Activated naive CD8-positive, alpha-beta T cell treated with anti-CD3 and anti-CD28 coated beads, Interleukin-2, amount 50 U/mL, for 16 hours (primary cell): Measurements from ENCODE around the gene CMTM8.
"Not testable (repeated sequence)": the region's sequence is repeated elsewhere in the genome, so short reads cannot be mapped to it uniquely, and the experiment has no call there.

Experiments used
- DNase-seq: peaks from one replicate; pipeline ENCODE4 v3.0.0-alpha.2; 2020; ENCODE audit warnings: low read depth, low spot score

CMTM8 gene

DNA sequence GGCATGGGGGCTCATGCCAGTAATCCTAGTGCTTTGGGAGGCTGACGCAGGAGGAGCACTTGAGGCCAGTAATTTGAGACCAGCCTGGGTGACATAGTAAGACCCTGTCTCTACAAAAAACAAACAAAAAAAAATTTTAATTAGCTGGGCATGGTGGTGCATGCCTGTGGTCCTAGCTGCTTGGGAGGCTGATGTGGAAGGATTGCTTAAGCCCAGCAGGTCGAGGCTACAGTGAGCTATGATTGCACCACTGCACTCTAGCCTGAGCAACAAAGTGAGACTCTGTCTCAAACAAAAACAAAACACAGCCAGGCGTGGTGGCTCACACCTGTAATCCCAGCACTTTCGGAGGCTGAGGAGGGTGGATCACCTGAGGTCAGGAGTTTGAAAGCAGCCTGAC, 9.7 kb upstream of the CMTM8 start:
- not testable (repeated sequence) for DNase-seq

DNA sequence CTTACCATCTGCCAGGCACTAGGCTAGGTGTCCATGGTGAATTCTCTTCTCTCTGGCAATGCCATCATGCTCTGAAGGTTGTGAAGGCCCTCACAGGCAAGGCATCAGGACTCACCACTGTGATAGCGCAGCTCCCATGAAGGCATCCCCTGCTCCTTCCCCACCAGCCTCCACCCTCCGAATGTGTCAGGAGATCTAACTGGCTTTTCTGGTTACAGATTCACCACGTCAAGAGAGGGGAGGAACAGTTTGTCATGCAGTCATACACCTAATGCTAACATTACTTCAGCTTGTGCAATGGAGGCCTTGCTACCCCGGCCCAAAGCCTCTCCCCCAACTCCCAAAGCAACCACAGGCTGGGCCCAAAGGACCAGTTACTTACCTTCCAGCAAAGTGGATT, 8.9 kb upstream of the CMTM8 start:
- no peak for DNase-seq

DNA sequence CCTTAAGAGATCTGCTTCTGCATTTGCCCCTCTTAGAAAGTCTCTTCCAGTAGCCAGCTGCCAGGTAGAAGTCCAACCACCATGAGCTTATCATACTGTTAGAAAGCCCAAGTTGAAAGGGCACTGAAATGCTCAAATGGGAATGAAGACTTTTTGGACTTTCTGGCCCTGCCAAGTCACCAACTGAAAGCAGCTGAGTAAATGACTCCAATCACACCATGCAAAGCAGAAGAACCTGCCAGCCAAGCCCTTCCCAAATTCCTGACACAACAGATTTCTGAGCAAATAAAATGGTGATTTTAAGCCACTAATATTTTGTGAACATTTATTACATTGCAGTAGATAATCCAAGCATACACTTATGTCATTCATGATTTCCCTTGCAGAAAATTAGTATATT, 2.1 kb upstream of the CMTM8 start:
- no peak for DNase-seq

DNA sequence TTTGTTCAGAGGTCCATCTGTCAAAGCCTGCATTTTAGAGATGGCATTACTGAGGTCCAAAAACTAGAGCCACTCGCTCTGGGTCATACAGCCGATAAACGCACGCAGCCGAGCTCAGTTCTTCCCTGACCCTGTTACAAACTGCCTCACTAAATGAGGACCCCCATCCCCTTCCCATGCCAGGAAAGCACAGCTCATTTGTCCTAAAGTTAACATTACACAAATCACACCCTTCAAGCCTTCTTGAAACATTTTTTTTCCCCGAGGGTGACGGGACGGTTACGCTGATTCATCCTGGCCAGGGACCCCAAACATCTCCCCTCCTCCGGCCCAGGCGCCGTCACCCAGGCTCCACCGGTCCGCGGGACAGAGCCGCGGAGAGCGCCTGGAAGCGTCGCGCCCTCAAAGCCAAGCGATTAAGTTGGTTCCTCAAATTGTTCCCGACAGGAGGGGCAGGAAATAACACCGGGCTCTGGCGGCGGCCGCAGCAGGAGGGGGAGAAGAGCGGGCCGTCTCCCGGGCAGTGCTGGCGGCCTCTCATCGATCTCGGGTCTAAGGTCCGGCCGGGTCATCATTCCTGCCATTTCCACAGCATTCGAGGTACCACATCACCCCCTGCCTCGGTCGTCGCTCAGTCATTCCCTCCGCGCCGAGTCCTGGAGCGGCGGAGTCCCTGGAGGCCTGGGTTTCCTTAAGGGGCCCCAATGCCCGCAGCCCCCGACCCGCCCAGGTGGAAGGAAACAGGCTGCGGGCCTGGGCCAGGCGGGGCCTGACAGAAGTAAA, 619 bp upstream of the CMTM8 start:
- DNase-seq = no peak

DNA sequence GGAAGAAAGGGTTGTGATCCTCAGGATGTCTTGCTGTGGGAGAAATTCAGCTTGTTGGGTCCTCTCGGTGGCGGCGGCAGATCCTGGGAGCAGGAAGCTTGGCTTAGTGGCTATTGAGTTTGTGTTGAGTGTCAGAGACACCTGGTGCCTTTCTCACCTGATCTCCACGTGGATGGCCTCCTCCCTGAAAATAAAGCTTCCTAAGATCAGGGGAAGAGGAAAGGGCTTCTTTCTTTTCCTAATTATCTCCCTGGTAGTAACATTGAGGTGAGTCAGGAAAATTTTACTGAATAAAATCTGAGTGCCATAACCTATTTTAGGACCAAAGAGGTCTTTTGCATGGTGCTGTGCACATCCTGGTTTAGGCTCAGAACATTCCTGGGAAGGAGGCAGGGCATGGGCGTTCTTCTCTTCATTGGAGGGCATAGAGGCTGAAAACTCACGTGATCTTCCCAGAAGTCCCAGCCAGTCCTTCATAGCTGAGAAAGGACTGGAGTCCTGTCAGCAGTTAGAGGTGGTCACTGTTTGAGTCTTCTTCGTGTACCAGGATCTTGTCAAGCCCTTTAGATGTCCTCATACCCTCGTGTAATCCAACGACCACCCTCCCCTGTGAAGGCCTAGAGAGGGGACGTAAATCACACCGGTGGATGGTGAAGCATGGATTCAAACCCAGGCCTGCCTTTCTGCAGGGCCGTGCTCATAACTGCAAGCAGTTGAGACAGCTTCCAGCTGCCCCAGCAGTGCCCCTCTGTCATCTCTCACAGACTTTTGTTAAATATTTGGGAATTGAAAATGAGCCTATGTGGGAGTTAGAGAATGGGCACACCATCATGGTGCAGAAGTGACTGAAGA, 1.1 kb downstream of the CMTM8 start:
- DNase-seq = no peak

DNA sequence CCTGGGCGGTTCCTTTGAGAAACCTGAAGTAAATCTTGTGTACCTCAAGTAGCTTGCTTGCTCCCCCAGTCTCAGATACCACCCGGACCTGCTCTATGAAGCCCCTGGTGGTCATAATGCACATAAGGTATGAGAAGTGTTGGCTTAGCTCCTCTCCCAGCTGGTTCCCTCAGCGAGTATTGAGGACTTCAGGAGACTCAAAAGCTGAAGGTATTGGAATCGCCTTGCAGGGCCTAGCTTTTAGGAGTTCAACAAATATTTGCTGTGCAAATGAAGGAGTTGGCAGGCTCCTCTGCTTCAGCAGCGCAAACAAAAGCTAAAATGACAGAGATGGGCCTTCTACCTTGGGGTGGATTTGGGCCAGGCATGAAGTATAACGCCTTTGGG, 1.7 kb downstream of the CMTM8 start:
- peak; percentile 8 for DNase-seq

DNA sequence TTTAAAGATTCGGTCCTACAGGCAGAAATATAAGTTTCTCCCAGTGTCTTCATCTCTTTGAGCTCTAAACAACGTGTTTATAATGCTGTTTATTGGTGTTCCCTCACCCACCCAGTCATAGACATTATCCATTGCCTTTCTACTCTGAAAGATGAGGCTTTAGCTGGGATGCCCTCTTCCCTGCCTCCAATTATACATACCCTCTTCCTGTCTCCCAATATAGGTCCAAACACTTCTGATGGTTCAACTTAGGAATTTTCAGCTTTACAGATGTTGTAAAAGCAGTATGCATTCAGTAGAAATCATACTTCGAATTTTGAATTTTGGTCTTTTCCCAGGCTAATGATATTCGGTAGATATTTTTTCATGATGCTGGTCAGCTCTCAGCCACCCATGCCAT, 2.6 kb downstream of the CMTM8 start:
- no peak for DNase-seq

DNA sequence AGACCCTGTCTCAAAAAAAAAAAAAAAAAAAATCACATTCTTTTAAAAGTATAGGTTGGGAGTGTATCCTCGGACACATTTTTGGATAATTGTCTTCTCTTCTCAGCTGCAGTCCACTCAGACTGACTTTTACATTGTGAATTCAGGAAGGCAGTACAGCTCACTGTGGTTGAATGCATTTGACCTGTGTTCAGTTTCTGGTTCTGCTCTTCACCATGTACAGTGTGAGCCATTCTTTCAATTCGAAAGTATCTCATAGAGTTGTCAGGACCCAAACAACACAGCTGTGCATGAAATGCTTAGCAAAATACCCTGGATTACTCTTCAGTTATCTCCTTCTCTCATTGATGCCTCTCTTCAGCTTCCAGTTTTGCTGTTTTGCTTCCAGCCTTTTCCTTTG, 5.0 kb downstream of the CMTM8 start:
- no peak for DNase-seq

DNA sequence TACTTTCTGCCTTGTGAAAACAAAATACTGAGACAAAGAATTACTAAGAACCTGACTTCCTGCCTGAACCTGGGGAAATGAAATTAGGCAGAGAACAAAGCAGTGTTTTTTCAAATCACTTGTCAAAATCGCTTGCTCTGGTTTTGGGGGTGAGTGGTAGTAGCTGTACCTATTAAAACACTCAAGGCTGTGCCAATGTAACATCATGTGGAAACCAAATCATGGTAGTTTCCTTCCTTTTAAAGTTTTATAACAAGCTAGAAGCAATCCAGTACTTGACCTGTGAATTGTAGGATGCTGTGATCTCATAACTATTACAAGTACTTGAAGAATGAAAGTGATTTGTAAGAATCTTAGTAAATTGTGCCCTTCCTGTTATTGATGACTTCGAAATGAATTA, 6.7 kb downstream of the CMTM8 start:
- no peak for DNase-seq

DNA sequence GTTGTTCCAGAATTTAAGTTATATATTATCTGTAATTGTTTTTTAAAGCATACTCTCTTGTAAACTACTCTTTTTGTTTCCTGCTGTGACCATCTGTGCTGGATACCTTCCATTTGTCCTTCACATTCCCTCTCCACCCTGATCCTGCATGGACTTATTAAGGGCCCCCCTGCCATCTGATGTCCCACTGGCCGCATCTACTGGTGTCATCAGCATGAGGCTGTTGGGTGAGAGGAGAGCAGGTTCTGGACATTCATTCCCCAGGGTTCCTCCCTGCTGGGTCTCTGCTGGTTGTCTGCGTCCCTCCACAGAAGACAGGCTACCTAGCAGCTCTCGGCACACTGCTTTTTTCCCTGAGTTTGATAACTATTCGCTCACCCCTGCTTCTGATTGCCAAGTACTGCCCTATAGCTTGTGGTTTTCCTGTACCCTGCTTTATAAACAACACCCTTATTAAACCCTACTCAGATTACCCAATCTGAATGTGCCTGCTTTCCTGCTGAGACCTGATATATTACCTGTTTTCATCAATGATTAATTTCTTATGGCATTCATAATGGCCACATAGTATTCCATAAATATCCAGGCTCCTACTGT, 7.7 kb downstream of the CMTM8 start:
- no peak for DNase-seq

DNA sequence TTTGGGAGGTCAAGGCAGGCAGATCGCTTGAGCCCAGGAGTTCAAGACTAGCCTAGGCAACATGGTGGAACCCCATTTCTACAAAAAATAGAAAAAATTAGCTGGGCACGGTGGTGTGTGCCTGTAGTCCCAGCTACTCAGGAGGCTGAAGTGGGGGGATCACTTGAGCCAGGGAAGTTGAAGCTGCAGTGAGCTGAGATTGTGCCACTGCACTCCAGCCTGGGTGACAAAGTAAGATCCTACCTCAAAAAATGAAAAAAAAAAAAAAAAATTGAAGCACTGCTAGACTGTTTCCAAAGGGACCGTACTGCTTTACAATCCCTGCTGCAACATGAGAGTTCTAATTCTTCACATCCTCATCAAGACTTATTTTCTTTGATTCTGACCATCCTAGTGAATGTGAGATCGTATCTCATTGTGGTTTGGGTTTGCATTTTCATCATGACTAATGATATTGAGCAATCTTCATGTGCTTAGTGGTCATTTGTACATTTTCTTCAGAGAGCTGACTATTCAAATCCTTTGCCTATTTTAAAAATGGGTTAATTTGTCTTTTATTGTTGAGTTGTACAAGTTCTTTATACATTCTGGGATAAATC, 10.8 kb downstream of the CMTM8 start:
- DNase-seq = no peak

DNA sequence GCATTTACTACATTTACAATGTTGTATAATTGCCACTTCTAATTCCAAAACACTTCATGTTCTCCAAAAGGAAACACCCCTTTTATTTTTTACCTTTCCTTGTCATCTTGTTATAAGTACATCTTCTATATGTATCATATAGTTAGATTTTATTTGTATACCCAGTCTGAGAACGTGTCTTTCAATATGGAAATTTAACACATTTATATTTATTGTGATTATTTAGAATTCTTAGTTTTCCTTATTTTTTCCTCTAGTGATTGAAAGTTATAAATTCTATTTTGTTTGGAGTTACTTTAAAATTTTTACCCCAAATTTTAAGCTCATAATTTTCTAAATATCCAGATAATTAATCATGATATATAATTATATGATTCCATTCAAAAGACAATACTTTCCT, 15.8 kb downstream of the CMTM8 start:
- no peak for DNase-seq

DNA sequence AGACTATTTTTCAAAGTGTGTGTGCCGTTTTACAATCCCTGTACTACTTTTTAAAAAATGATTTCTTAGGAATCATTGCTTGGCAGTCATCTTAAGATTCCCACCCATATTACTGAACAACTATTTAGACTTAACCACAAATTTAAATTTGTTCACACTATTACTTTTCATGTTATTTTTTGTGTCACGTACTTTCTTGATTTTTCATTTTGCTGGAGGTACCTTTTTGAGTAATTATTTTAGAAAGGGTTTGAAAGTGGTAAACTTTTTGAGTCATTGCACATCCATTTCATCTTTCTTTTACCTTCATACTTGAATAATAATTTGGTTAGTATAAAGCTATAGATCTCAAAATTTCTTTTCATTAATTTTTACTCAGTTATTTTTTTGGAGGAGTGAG, 16.9 kb downstream of the CMTM8 start:
- no peak for DNase-seq

DNA sequence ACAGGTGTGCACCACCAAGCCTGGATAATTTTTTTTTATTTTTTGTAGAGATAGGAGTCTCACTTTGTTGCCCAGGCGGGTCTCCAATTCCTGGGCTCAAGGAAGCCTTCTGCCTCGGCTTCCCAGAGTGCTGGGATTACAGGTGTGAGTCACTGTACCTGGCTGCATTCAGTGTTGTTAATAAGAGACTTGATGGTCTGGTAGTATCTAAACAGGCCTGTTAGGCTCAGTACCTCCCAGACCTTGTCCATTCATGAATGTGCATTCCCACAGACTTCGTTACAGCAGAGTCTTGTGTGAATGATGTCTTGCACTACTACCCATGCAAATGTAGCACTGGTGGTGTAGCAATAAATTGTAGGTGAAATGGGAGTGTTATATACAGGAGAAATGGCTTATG, 17.7 kb downstream of the CMTM8 start:
- no peak for DNase-seq

DNA sequence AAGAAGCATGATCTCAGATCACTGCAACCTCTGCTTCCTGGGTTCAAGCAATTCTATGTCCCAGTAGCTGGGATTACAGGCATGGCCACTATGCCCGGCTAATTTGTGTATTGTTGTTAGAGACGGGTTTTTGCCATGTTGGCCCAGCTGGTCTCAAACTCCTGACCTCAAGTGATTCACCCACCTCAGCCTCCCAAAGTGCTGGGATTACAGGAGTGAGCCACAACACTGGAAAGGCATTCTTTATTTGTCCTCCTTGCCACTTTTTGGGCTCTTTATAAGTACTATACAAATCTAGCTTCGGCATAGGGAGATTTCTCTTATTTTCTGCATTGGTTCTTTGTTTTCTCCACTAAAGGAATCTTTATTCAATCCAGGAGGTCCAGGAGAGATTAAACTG, 18.6 kb downstream of the CMTM8 start:
- DNase-seq = no peak

DNA sequence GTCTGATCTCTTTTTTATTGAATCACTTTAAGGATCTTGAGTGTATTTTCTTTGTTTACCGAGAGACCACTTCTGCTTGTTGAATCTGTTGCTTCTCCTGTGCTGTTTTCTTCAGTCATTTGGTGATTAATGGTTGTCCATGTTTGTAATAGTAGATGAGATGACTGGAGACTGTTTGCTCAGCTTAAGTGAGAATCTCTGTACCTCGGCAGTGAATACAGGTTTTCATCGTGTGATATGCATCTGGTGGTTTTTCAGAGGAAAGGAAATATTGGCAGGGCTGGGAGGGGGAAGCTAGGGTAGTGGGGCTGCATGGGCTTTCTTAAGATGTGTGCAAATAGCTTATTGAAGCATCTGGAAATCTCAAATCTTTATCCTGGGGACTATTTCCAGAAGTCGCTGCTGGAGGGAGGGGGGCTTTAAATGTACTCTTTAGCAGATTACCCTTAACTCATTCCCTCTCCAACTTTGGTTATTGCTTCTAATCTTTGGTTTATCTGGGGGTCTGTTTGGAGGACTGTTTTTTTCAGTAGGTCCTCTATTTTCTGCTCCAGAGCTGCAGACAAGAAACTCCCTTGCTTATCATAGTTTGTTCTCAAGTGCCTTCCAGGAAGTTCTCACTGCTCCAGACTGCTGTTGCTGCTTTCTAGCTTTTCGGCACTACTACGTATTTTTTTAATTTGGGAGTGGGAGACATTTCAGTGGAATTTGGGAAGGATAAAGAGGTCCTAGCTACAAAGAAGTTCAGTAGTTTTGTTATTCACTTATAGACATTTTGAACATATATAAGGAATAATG, 19.4 kb downstream of the CMTM8 start:
- DNase-seq = no peak

DNA sequence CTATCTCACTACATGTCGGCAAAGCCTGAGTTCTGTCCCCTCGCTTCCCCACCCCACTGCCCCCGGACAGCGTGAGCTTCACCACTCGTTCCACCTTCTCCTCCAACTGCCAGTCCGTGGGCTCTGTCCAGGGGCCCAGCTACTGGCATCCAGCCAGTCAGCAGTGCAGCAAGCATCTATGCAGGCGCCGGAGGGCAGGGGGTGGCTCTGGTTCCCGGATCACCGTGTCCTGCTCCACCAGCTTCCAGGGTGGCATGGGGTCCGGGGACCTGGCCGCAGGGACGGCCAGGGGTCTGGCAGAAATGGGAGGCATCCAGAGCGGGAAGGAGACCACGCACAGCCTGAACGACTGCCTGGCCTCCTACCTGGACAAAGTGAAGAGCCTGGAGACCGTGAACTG, 20.4 kb downstream of the CMTM8 start:
- no peak for DNase-seq

DNA sequence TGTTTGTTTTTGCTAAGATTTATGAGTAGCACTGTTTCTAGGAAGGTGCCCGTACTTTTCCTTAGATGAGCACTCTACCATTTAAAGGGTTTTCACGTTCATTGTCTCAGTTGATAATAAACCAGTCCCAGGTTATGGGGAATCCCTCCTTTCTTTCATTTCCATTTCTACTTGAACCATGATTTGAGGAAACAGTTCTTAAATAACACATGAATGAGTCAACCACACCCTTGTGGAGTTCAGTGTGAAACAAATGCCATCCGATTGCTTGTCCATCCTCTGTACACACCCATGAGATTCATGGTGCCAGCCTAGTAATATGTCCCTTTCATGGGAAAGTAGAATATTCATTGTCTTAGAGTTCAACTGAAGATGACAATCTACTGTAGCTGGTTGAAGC, 23.1 kb downstream of the CMTM8 start:
- no peak for DNase-seq

DNA sequence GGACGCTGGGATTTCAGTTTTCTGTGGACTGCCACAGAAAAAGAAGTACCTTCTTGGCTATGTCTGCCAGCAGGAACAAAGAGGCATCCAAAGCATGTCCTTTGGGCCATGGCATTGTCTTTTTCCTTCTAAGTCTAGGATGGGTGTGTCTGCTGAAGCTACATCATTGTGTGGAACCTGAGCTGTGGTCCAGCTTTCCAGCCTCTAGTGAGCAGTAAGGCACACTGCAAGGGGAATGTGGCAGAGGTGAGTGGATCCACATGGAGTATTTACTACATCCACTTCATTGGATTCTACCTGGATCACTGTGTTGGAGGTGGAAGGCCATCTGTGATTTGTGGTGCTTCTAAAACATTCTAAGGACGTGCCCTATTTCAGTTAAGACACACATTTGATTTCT, 23.7 kb downstream of the CMTM8 start:
- no peak for DNase-seq

DNA sequence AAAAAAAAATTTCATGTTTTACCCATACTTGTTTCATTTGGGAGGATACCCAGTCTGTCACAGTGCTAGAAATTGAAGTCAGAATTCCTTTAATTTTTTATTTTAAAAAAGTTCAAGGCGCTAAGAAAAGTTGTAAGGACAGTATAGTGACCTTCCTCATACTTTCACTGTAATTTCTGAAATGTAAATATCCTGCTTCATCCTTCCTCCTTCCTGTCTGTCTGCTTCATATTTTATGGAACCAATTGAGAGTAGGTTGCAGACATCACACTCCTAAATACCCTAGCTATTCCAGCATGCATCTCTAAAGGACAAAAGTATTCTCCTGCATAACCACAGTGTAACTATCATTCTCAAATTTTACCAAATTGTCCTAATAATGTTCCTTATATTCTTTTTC, 35.8 kb downstream of the CMTM8 start:
- DNase-seq = no peak

DNA sequence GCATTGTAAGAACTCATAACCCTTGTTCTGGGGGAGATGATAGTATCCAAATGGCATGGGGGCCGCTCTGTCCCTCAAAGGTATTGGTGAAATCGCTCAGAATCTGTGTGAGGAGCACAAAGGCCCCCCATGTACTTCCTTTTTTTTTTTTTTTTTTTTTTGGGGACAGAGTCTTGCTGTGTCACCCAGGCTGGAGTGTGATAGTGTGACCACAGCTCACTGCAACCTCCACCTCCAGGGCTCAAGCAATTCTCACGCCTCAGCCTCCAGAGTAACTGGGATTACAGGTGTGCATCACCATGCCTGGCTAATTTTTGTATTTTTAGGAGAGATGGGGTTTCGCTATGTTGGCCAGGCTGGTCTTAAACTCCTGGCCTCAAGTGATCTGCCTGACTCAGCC, 37.0 kb downstream of the CMTM8 start:
- no peak for DNase-seq
